ENCODE data around the gene PAF1.

- TF ChIP-seq CTCF (conservative IDR thresholded peaks at IDR 0.05; ENCODE audit: low read length), result no peak
- TF ChIP-seq EZH2phosphoT487 (IDR thresholded peaks at IDR 0.05; ENCODE audit: borderline replicate concordance, low read depth, low read length), result no peak
Observed at GRCh38 chr19:39356647-39357046, 34.3 kb downstream of the PAF1 start.

All from OCI-LY7 (cell line).